HG03025 (cell line): ENCODE data around the gene SLCO4A1.
"Not testable (repeated sequence)": the region's sequence is repeated elsewhere in the genome, so short reads cannot be mapped to it uniquely, and the experiment has no call there.

ENCODE experiments used
- ATAC-seq: cut with Tn5 transposase; IDR thresholded peaks from one replicate; pipeline ENCODE4 v1.9.1; 2021; ENCODE audit warnings: mild to moderate bottlenecking, moderate library complexity; ENCODE audit not compliant: unreplicated experiment, low FRiP score

The SLCO4A1 gene

GRCh38 chr20:62679978-62680589 is 37.8 kb downstream of the SLCO4A1 start:
- no peak for ATAC-seq

GRCh38 chr20:62682912-62683517 is 40.7 kb downstream of the SLCO4A1 start:
- ATAC-seq: no peak

GRCh38 chr20:62683660-62684322 is 41.5 kb downstream of the SLCO4A1 start:
- ATAC-seq: not testable (repeated sequence)

GRCh38 chr20:62684981-62685380 is 42.7 kb downstream of the SLCO4A1 start:
- no peak for ATAC-seq

GRCh38 chr20:62685781-62686555 is 43.7 kb downstream of the SLCO4A1 start:
- no peak for ATAC-seq

- ATAC-seq: no peak
These were observed 44.8 kb downstream of the SLCO4A1 start for GRCh38 chr20:62686869-62687830.

GRCh38 chr20:62688083-62688482 is 45.8 kb downstream of the SLCO4A1 start:
- ATAC-seq: no peak

- ATAC-seq: no peak
These were observed 46.7 kb downstream of the SLCO4A1 start for GRCh38 chr20:62688855-62689460.

- ATAC-seq: no peak
These were observed 47.6 kb downstream of the SLCO4A1 start for GRCh38 chr20:62689861-62690260.

GRCh38 chr20:62690261-62690820 is 48.0 kb downstream of the SLCO4A1 start:
- no peak for ATAC-seq

- ATAC-seq: no peak
These were observed 49.2 kb downstream of the SLCO4A1 start for GRCh38 chr20:62691487-62691886.

GRCh38 chr20:62692176-62692575 is 49.9 kb downstream of the SLCO4A1 start:
- no peak for ATAC-seq

GRCh38 chr20:62692801-62693523 is 50.7 kb downstream of the SLCO4A1 start:
- ATAC-seq: no peak

- ATAC-seq: no peak
These were observed 51.2 kb downstream of the SLCO4A1 start for GRCh38 chr20:62693524-62693922.

GRCh38 chr20:62694106-62694505 is 51.8 kb downstream of the SLCO4A1 start:
- ATAC-seq: no peak

- no peak for ATAC-seq
These were observed 52.6 kb downstream of the SLCO4A1 start for GRCh38 chr20:62694868-62695267.

GRCh38 chr20:62695448-62696414 is 53.4 kb downstream of the SLCO4A1 start:
- ATAC-seq: no peak
